Astrocyte (in vitro differentiated cells and primary cell): Measurements from ENCODE around the gene MYBL2. TPM values are rescaled to one million over a fixed set of nuclear protein-coding genes. Genes with fewer than 3 reads are reported as not detected.
A peak's percentile ranks its signal among the peaks of the same experiment; 100 is the strongest.

Source experiments
- DNase-seq: peaks from one replicate; pipeline ENCODE4 v3.0.0-alpha.2; 2010; ENCODE audit warnings: low read depth
- FAIRE-seq: peaks from 2 replicates; lab custom pipeline; 2011; peaks lifted over from hg19 to GRCh38; lab: Jason Lieb, UNC
- H2AFZ ChIP-seq: 2 replicates; pipeline ENCODE4 v1.6.0; 2012; ENCODE audit warnings: low read depth, low read length, inconsistent platforms
- H3K27ac ChIP-seq: 2 replicates; pipeline ENCODE4 v1.5.1; 2011; ENCODE audit warnings: low read depth, low read length, inconsistent platforms
- H3K27me3 ChIP-seq: 2 replicates; pipeline ENCODE4 v1.6.0; 2011; ENCODE audit warnings: low read length, inconsistent platforms; ENCODE audit not compliant: insufficient read depth
- H3K36me3 ChIP-seq: 2 replicates; pipeline ENCODE4 v1.5.1; 2011; ENCODE audit warnings: low read length, inconsistent platforms; ENCODE audit not compliant: insufficient read depth
- H3K4me1 ChIP-seq: 2 replicates; pipeline ENCODE4 v1.5.1; 2011; ENCODE audit warnings: low read length, inconsistent platforms; ENCODE audit not compliant: insufficient read depth
- H3K4me2 ChIP-seq: 2 replicates; pipeline ENCODE4 v1.6.0; 2012; ENCODE audit warnings: low read length, inconsistent platforms
- H3K4me3 ChIP-seq: 2 replicates; pipeline ENCODE4 v1.5.1; 2011; ENCODE audit warnings: low read depth, mild to moderate bottlenecking, low read length, inconsistent platforms; ENCODE audit not compliant: insufficient read depth
- H3K79me2 ChIP-seq: 2 replicates; pipeline ENCODE4 v1.6.0; 2012; ENCODE audit warnings: mild to moderate bottlenecking, low read length, inconsistent platforms; ENCODE audit not compliant: insufficient read depth
- H3K9ac ChIP-seq: 2 replicates; pipeline ENCODE4 v1.6.0; 2012; ENCODE audit warnings: mild to moderate bottlenecking, low read length, inconsistent platforms
- H3K9me3 ChIP-seq: 2 replicates; pipeline ENCODE4 v1.5.1; 2012; ENCODE audit warnings: low read depth, mild to moderate bottlenecking, low read length, inconsistent platforms; ENCODE audit not compliant: insufficient read depth
- H4K20me1 ChIP-seq: 2 replicates; pipeline ENCODE4 v1.6.0; 2012; ENCODE audit warnings: low read length, inconsistent platforms; ENCODE audit not compliant: insufficient read depth
- H3K27ac Mint-ChIP-seq: one replicate; pipeline ENCODE4 v1.8.0; 2021; ENCODE audit warnings: mild to moderate bottlenecking, mixed read lengths; ENCODE audit not compliant: unreplicated experiment
- H3K27me3 Mint-ChIP-seq: one replicate; pipeline ENCODE4 v1.8.0; 2021; ENCODE audit warnings: low read depth, mixed read lengths; ENCODE audit not compliant: unreplicated experiment
- H3K36me3 Mint-ChIP-seq: one replicate; pipeline ENCODE4 v1.8.0; 2021; ENCODE audit warnings: low read depth, mixed read lengths; ENCODE audit not compliant: unreplicated experiment
- H3K4me1 Mint-ChIP-seq: one replicate; pipeline ENCODE4 v1.8.0; 2021; ENCODE audit warnings: low read depth, mixed read lengths; ENCODE audit not compliant: unreplicated experiment
- H3K4me3 Mint-ChIP-seq: one replicate; pipeline ENCODE4 v1.8.0; 2021; ENCODE audit warnings: mild to moderate bottlenecking, moderate library complexity, mixed read lengths; ENCODE audit not compliant: unreplicated experiment
- H3K9me3 Mint-ChIP-seq: one replicate; pipeline ENCODE4 v1.8.0; 2021; ENCODE audit warnings: mild to moderate bottlenecking, mixed read lengths; ENCODE audit not compliant: unreplicated experiment
- EZH2 ChIP-seq: IDR thresholded peaks from 2 replicates; pipeline ENCODE4 v1.6.1; 2012; ENCODE audit warnings: mild to moderate bottlenecking, low read length, inconsistent platforms; ENCODE audit not compliant: insufficient read depth
- total RNA-seq: library from RNA; stranded (reverse); gene quantifications from 2 replicates; pipeline ENCODE4 v1.2.1, GENCODE V29; 2021
- TF ChIP-seq, protein P1 (sequence below): IDR thresholded peaks from 2 replicates; pipeline ENCODE4 v1.5.1; 2011; ENCODE audit warnings: low read depth, mild to moderate bottlenecking, inconsistent platforms, low read length, moderate library complexity; ENCODE audit not compliant: insufficient read depth

Gene MYBL2
- total RNA-seq, 1 donor from 2014 or later: 6.2 TPM

- Histone ChIP-seq H3K4me1 (no peaks in the 10 kb centered on the region), H3K9ac (no peak overlapping the region), H4K20me1 (no peaks in the 10 kb centered on the region), H3K27ac (peak overlapping the region; percentile 7), H3K4me3 (no peak overlapping the region), H3K27me3 (no peaks in the 10 kb centered on the region), H3K36me3 (no peaks in the 10 kb centered on the region), H3K4me2 (peak overlapping the region; percentile 39), H2AFZ (peak overlapping the region; percentile 15), H3K79me2 (no peaks in the 10 kb centered on the region), H3K9me3 (no peaks in the 10 kb centered on the region)
- TF ChIP-seq EZH2: no peak
- TF ChIP-seq, protein P1, sequence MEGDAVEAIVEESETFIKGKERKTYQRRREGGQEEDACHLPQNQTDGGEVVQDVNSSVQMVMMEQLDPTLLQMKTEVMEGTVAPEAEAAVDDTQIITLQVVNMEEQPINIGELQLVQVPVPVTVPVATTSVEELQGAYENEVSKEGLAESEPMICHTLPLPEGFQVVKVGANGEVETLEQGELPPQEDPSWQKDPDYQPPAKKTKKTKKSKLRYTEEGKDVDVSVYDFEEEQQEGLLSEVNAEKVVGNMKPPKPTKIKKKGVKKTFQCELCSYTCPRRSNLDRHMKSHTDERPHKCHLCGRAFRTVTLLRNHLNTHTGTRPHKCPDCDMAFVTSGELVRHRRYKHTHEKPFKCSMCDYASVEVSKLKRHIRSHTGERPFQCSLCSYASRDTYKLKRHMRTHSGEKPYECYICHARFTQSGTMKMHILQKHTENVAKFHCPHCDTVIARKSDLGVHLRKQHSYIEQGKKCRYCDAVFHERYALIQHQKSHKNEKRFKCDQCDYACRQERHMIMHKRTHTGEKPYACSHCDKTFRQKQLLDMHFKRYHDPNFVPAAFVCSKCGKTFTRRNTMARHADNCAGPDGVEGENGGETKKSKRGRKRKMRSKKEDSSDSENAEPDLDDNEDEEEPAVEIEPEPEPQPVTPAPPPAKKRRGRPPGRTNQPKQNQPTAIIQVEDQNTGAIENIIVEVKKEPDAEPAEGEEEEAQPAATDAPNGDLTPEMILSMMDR: no peak
- H3K27ac Mint-ChIP-seq: no peak overlapping the region
- no peak overlapping the region for H3K4me3 Mint-ChIP-seq
- H3K9me3 Mint-ChIP-seq: peaks cover 2% of the 10 kb centered on the region
- no peaks in the 10 kb centered on the region for H3K4me1 Mint-ChIP-seq
- DNase-seq (no peak), FAIRE-seq (no peak)
- no peaks in the 10 kb centered on the region for H3K36me3 Mint-ChIP-seq
- peaks cover 12% of the 10 kb centered on the region for H3K27me3 Mint-ChIP-seq
Observed at GRCh38 chr20:43726333-43726732, 59.4 kb downstream of the MYBL2 start.

DNA sequence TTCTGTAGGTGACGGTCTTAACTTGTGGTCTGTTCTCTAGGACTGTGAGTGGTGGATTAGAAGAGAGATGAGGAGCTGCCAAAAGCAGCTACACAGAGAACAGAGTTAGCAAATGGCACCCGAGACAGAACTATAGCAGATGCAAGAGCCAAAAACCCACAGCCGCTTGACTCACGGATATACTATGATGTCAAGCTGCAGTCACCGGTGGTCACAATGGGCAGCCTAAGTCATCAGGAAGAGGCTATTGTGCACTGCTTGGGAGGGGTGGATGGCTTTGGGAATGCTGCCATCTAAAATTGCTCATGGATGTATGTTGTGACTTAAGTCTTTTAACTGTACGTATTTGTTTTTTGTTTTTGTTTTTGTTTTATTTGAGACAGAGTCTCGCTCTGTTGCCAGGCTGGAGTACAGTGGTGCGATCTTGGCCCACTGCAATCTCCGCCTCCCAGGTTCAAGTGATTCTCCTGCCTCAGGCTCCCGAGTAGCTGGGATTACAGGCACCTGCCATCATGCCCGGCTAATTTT is 60.0 kb downstream of the MYBL2 start, which contains the start of gene GTSF1L:
Gene GTSF1L (minus strand): TSS at position 192 of the 528 bp plus-strand sequence. CDS start 308 bp downstream, outside the sequence.
- H3K27me3 Mint-ChIP-seq: peaks cover 16% of the 10 kb centered on the region
- no peaks in the 10 kb centered on the region for H3K36me3 Mint-ChIP-seq
- H3K36me3 ChIP-seq: no peaks in the 10 kb centered on the region
- no peaks in the 10 kb centered on the region for H3K27me3 ChIP-seq
- no peak within 1 kb of the TSS for H3K4me3 ChIP-seq
- peak within 1 kb of the TSS; percentile 39 for H3K4me2 ChIP-seq
- peak; percentile 86 for DNase-seq
- H3K4me3 Mint-ChIP-seq: no peak within 1 kb of the TSS
- no peak for TF ChIP-seq EZH2
- TF ChIP-seq, protein P1: no peak
- peak within 1 kb of the TSS; percentile 7 for H3K27ac ChIP-seq
- H2AFZ ChIP-seq: peak within 1 kb of the TSS; percentile 15
- peaks cover 2% of the 10 kb centered on the region for H3K9me3 Mint-ChIP-seq
- H3K4me1 Mint-ChIP-seq: no peaks in the 10 kb centered on the region
- H3K4me1 ChIP-seq: peaks cover 4% of the 10 kb centered on the region
- no peak for FAIRE-seq
- H3K27ac Mint-ChIP-seq: no peak within 1 kb of the TSS
- H3K9me3 ChIP-seq: no peaks in the 10 kb centered on the region
- H4K20me1 ChIP-seq: no peaks in the 10 kb centered on the region
- H3K79me2 ChIP-seq: no peaks in the 10 kb centered on the region
- no peak within 1 kb of the TSS for H3K9ac ChIP-seq

DNA sequence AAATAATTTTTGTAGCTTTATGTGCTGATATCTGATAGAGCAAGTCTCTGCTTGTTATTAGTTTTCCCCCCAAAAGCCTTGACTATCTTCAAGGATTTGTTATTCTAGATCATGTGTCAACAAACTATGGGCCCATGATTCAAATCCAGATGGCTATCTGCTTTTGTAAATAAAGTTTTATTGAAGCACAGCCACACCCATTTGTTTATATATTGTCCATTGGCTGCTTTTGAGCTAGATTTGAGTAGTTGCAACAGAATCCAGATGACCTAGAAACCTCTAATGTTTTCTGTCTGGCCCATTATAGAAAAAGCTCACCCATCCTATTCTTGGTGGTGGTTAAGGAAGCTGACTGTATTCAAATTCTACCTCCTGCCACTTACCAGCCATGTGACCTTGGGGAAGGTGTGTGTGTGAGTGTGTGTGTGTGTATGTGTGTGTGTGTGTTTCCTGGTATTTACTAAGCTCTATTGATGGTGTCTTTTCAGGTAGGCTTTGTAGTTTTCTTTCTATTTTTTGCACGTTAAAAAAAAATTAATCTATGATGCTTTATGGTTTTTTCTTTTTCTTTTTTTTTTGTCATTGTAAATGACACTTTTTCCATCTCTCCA is 61.2 kb downstream of the MYBL2 start:
- H3K36me3 Mint-ChIP-seq: no peaks in the 10 kb centered on the region
- no peaks in the 10 kb centered on the region for H3K27me3 ChIP-seq
- H3K4me3 ChIP-seq: no peak overlapping the region
- no peaks in the 10 kb centered on the region for H3K36me3 ChIP-seq
- no peaks in the 10 kb centered on the region for H3K4me1 Mint-ChIP-seq
- H3K27ac Mint-ChIP-seq: no peak overlapping the region
- no peak overlapping the region for H3K9ac ChIP-seq
- H3K4me3 Mint-ChIP-seq: no peak overlapping the region
- H3K9me3 Mint-ChIP-seq: peaks cover 2% of the 10 kb centered on the region
- TF ChIP-seq, protein P1: no peak
- no peak for TF ChIP-seq EZH2
- DNase-seq (no peak), FAIRE-seq (no peak)
- H3K27me3 Mint-ChIP-seq: peaks cover 17% of the 10 kb centered on the region
- no peak overlapping the region for H3K4me2 ChIP-seq
- H3K9me3 ChIP-seq: no peaks in the 10 kb centered on the region
- H3K4me1 ChIP-seq: peaks cover 5% of the 10 kb centered on the region
- no peak overlapping the region for H3K27ac ChIP-seq
- no peaks in the 10 kb centered on the region for H3K79me2 ChIP-seq
- no peak overlapping the region for H2AFZ ChIP-seq
- H4K20me1 ChIP-seq: no peaks in the 10 kb centered on the region
